Vagina (tissue), 2 donors: ENCODE data around the gene TIGAR.

Experiments used
- CTCF ChIP-seq, 3 experiments: fragments of 450-650 bp in 2 of 3; fragments of 200-600 bp in 1 of 3; sonication (generic) in 1 of 3; IDR thresholded peaks; one replicate each; pipeline ENCODE4 v1.5.1; 2017 to 2019; ENCODE audit warnings: antibody characterized with exemption in 3 of 3, mild to moderate bottlenecking in 2 of 3, moderate library complexity in 2 of 3
- POLR2A ChIP-seq, 2 donors: fragments of 450-650 bp; IDR thresholded peaks; one replicate each; pipeline ENCODE4 v1.6.1; 2017; ENCODE audit warnings: antibody characterized with exemption in 2 of 2, mild to moderate bottlenecking in 2 of 2, moderate library complexity in 2 of 2
- POLR2AphosphoS5 ChIP-seq, 2 donors: sonication (generic); formaldehyde crosslinking; IDR thresholded peaks; one replicate each; pipeline ENCODE4 v1.9.0; 2017; ENCODE audit warnings: antibody characterized with exemption in 2 of 2, mild to moderate bottlenecking in 2 of 2, low read depth in 1 of 2; ENCODE audit not compliant: insufficient read depth in 1 of 2

GRCh38 chr12:4325966-4326365 lies 5.0 kb downstream of the TIGAR start:
- TF ChIP-seq CTCF (IDR thresholded peaks at IDR 0.05) (no peak), POLR2A (IDR thresholded peaks at IDR 0.05) (no peak), POLR2AphosphoS5 (IDR thresholded peaks at IDR 0.05; ENCODE audit: insufficient read depth in 1 of 2, low read depth in 1 of 2) (no peak)
